ENCODE measurements around the gene ERC1.

The ERC1 gene

DNA sequence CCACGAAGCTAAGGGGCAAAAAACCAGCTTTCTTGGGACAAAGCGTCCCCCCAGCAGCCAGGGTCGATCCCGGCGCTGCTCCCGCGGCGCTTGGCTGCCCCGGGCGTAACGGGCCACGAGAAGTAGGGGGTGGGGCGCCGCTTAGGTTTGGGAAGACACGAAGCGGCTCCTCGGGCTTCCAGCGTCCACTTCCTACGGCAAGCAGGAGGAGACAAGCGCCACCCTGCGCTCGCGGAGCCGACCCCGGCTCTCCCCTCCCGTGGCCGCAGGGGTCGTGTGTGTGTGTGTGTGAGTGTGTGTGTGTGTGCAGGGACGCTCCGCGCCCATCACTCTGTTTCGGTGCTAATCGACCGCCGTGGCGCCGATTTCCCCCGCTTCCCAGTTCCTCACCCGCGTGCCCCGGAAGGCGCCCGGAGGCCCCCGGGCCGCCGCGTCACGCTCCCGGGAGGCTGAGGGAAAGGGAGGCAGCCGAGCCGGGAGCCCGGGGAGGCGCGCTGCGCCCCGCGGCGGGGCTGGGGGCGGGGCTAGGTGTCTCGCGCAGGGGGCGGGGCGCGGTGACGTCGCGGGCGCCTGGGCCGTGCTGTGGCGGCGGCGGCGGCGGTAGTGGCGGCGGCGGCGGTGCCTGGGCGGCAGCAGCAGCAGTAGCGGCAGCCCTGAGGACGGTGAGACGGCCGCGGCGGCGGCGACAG, at the start of gene ERC1:
TSS of gene ERC1 (plus strand) at position 563 of the 689 bp plus-strand sequence. CDS start 36,681 bp downstream, outside the sequence.
- TF ChIP-seq, protein P1, sequence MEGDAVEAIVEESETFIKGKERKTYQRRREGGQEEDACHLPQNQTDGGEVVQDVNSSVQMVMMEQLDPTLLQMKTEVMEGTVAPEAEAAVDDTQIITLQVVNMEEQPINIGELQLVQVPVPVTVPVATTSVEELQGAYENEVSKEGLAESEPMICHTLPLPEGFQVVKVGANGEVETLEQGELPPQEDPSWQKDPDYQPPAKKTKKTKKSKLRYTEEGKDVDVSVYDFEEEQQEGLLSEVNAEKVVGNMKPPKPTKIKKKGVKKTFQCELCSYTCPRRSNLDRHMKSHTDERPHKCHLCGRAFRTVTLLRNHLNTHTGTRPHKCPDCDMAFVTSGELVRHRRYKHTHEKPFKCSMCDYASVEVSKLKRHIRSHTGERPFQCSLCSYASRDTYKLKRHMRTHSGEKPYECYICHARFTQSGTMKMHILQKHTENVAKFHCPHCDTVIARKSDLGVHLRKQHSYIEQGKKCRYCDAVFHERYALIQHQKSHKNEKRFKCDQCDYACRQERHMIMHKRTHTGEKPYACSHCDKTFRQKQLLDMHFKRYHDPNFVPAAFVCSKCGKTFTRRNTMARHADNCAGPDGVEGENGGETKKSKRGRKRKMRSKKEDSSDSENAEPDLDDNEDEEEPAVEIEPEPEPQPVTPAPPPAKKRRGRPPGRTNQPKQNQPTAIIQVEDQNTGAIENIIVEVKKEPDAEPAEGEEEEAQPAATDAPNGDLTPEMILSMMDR (conservative IDR thresholded peaks at IDR 0.05; ENCODE audit: low read depth, low read length) = no peak
- Histone ChIP-seq H4K20me1 (ENCODE audit: insufficient read depth) (no peaks in the 10 kb centered on the region), H3K9ac (peak within 1 kb of the TSS; percentile 94), H3K36me3 (ENCODE audit: insufficient read depth) (no peaks in the 10 kb centered on the region), H3K79me2 (ENCODE audit: insufficient read depth, low read depth) (peaks cover 44% of the 10 kb centered on the region), H3K27me3 (ENCODE audit: insufficient read depth, low read depth) (no peaks in the 10 kb centered on the region), H3K4me2 (peak within 1 kb of the TSS; percentile 93), H2AFZ (ENCODE audit: low read depth) (peak within 1 kb of the TSS; percentile 96), H3K4me3 (IDR thresholded peaks at IDR 0.05; ENCODE audit: insufficient read depth, low read depth, low read length) (no peak within 1 kb of the TSS), H3K4me1 (ENCODE audit: low read depth, poor library complexity, severe bottlenecking) (peaks cover 43% of the 10 kb centered on the region), H3K27ac (peak within 1 kb of the TSS; percentile 89)

DNA sequence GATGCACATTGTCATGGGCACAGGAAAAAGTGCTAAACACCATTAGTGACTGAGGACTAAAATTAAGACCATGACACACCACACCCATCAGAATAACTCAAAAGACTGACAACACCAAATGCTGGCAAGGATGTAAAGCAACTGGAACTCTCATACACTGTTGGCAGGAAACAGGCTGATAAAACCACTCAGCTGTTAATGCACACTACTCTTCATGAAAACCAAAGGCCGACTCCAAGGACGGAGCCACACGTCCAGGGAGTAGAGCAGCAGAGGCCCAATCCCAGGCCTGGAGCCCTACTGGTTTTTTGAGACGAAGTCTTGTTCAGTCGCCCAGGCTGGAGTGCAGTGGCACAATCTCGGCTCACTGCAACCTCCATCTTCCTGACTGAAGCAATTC, 48.0 kb upstream of the ERC1 start:
- H4K20me1 ChIP-seq (ENCODE audit: insufficient read depth) = no peaks in the 10 kb centered on the region
- no peak overlapping the region for H2AFZ ChIP-seq (ENCODE audit: low read depth)
- H3K4me1 ChIP-seq (ENCODE audit: low read depth, poor library complexity, severe bottlenecking) = peaks cover 3% of the 10 kb centered on the region
- H3K9ac ChIP-seq = no peak overlapping the region
- H3K4me3 ChIP-seq (IDR thresholded peaks at IDR 0.05; ENCODE audit: insufficient read depth, low read depth, low read length) = no peak overlapping the region
- H3K79me2 ChIP-seq (ENCODE audit: insufficient read depth, low read depth) = peaks cover 13% of the 10 kb centered on the region
- H3K36me3 ChIP-seq (ENCODE audit: insufficient read depth) = 0 out of 2 replicates have a peak, but pooled peaks cover 4% of the 10 kb centered on the region
- H3K27me3 ChIP-seq (ENCODE audit: insufficient read depth, low read depth) = no peaks in the 10 kb centered on the region
- no peak overlapping the region for H3K27ac ChIP-seq
- TF ChIP-seq, protein P1 (conservative IDR thresholded peaks at IDR 0.05; ENCODE audit: low read depth, low read length) = no peak
- H3K4me2 ChIP-seq = no peak overlapping the region

DNA sequence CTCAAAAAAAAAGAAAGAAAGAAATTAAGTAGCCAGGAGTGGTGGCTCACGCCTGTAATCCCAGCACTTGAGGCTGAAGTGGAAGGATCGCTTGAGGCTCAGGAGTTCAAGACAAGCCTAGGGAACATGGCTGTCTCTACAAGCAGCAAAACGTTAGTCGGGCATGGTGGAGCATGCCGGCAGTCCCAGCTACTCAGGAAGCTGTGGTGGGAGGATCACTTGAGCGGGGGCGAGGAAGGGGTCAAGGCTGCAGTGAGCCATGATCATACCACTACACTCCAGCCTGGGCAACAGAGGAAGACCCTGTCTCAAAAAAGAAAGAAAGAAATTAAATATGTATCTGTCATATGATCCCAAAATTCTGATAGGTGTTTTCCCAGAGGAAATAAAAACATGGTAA, 46.8 kb upstream of the ERC1 start:
- TF ChIP-seq, protein P1 (conservative IDR thresholded peaks at IDR 0.05; ENCODE audit: low read depth, low read length) = no peak
- H3K79me2 ChIP-seq (ENCODE audit: insufficient read depth, low read depth) = peaks cover 25% of the 10 kb centered on the region
- 0 out of 2 replicates have a peak, but pooled peaks cover 4% of the 10 kb centered on the region for H3K36me3 ChIP-seq (ENCODE audit: insufficient read depth)
- H3K27ac ChIP-seq = no peak overlapping the region
- H3K4me3 ChIP-seq (IDR thresholded peaks at IDR 0.05; ENCODE audit: insufficient read depth, low read depth, low read length) = no peak overlapping the region
- H3K4me1 ChIP-seq (ENCODE audit: low read depth, poor library complexity, severe bottlenecking) = peaks cover 7% of the 10 kb centered on the region
- no peaks in the 10 kb centered on the region for H3K27me3 ChIP-seq (ENCODE audit: insufficient read depth, low read depth)
- H3K9ac ChIP-seq = no peak overlapping the region
- H4K20me1 ChIP-seq (ENCODE audit: insufficient read depth) = no peaks in the 10 kb centered on the region
- no peak overlapping the region for H3K4me2 ChIP-seq
- H2AFZ ChIP-seq (ENCODE audit: low read depth) = no peak overlapping the region

DNA sequence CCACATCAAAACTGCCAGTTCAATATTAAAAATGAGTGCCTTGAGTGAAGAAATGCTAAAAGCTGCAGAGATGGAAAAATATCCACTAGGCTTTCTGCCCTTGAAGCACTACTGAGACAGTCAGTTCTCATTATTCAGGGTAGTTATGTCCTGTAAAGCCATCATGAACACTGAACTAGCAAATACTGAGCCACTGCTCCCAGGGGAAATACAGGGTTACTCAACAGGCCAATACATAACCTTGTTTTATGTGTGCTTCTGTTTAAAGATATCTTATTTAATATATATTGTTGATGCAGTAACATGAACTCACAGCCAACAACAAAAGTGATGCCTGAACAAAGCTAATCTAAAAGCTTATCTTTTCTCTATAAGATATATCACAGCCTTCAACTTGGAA, 44.8 kb upstream of the ERC1 start:
- Histone ChIP-seq H4K20me1 (ENCODE audit: insufficient read depth) (no peaks in the 10 kb centered on the region), H3K4me1 (ENCODE audit: low read depth, poor library complexity, severe bottlenecking) (peaks cover 7% of the 10 kb centered on the region), H3K4me3 (IDR thresholded peaks at IDR 0.05; ENCODE audit: insufficient read depth, low read depth, low read length) (no peak overlapping the region), H3K36me3 (ENCODE audit: insufficient read depth) (0 out of 2 replicates have a peak, but pooled peaks cover 4% of the 10 kb centered on the region), H3K79me2 (ENCODE audit: insufficient read depth, low read depth) (peaks cover 25% of the 10 kb centered on the region), H3K9ac (no peak overlapping the region), H3K27ac (no peak overlapping the region), H2AFZ (ENCODE audit: low read depth) (no peak overlapping the region), H3K4me2 (no peak overlapping the region), H3K27me3 (ENCODE audit: insufficient read depth, low read depth) (no peaks in the 10 kb centered on the region)
- TF ChIP-seq, protein P1 (conservative IDR thresholded peaks at IDR 0.05; ENCODE audit: low read depth, low read length) = no peak
